ENCODE data around the gene NRXN3. TPM values are rescaled to one million over a fixed set of nuclear protein-coding genes. Genes with fewer than 3 reads are reported as not detected.

NRXN3 gene
- total and polyA plus RNA-seq, 2 donors (not counting 1 experiment from before 2014, with no cell fraction given), result not detected

DNA sequence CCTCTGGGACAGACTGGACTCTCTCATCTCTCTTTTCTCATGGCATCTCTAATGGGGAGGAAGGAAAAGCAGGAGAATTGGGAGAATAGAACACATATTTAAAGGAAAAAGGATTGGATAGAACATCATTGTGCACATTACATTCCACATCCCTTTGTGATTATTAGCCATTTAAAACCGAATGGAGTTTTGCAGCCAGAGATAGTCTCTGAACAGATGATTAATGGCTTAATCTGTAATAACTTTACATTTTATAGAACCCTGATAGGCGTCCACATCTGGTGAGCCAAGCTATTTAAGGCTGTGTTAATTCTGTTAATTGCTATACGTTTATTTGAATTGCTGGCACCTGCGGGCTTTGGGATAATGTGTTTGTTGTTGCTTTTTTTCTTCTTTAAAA, 487.3 kb downstream of the NRXN3 start:
- H2AFZ ChIP-seq (ENCODE audit: insufficient read depth, low read depth, low read length, poor library complexity, severe bottlenecking), result no peak overlapping the region
- no peak for DNase-seq
- H3K4me1 ChIP-seq (ENCODE audit: control insufficient read depth in 2 of 2, insufficient read depth in 2 of 2, low read length in 2 of 2), result no peaks in the 10 kb centered on the region
- H3K27ac ChIP-seq (ENCODE audit: low read length in 2 of 2), result no peak overlapping the region
- H3K27me3 ChIP-seq (replicated peaks in 1 of 4; ENCODE audit: control extremely low read depth in 1 of 4, control insufficient read depth in 3 of 4, insufficient read depth in 4 of 4, low read length in 3 of 4), result no peaks in the 10 kb centered on the region
- ATAC-seq (ENCODE audit: low read depth), result no peak
- no peaks in the 10 kb centered on the region for H4K20me1 ChIP-seq (ENCODE audit: control insufficient read depth, insufficient read depth, low read length, poor library complexity, severe bottlenecking)
- H3K4me2 ChIP-seq (replicated peaks; ENCODE audit: low read depth, low read length, poor library complexity, severe bottlenecking), result no peak overlapping the region
- POLR2A ChIA-PET, result no interaction called here
- intact Hi-C loops (cut with micrococcal nuclease), result no loop called here
- H3K4me3 ChIP-seq (ENCODE audit: control extremely low read depth in 1 of 5, extremely low read depth in 1 of 5, insufficient read depth in 1 of 5, low read depth in 2 of 5, low read length in 4 of 5), result no peak overlapping the region
- H3K9me3 Mint-ChIP-seq (ENCODE audit: insufficient read depth), result no peaks in the 10 kb centered on the region
- H3K27me3 Mint-ChIP-seq, result peaks cover 7% of the 10 kb centered on the region
- no CpG with 5 or more reads among the region's 4 CpGs for WGBS (ENCODE audit: insufficient coverage)
- H3K4me1 Mint-ChIP-seq, result no peaks in the 10 kb centered on the region
- no peak overlapping the region for H3K27ac Mint-ChIP-seq
- CTCF ChIA-PET, result no interaction called here
- no peaks in the 10 kb centered on the region for H3K9me3 ChIP-seq (ENCODE audit: control extremely low read depth in 1 of 3, control insufficient read depth in 2 of 3, insufficient read depth in 1 of 3, low read length in 2 of 3)
- no peaks in the 10 kb centered on the region for H3K36me3 ChIP-seq (replicated peaks in 1 of 2; ENCODE audit: control extremely low read depth in 1 of 2, control insufficient read depth in 1 of 2, extremely low read depth in 1 of 2, insufficient read depth in 2 of 2, low read length in 1 of 2)
- TF ChIP-seq, protein P1, sequence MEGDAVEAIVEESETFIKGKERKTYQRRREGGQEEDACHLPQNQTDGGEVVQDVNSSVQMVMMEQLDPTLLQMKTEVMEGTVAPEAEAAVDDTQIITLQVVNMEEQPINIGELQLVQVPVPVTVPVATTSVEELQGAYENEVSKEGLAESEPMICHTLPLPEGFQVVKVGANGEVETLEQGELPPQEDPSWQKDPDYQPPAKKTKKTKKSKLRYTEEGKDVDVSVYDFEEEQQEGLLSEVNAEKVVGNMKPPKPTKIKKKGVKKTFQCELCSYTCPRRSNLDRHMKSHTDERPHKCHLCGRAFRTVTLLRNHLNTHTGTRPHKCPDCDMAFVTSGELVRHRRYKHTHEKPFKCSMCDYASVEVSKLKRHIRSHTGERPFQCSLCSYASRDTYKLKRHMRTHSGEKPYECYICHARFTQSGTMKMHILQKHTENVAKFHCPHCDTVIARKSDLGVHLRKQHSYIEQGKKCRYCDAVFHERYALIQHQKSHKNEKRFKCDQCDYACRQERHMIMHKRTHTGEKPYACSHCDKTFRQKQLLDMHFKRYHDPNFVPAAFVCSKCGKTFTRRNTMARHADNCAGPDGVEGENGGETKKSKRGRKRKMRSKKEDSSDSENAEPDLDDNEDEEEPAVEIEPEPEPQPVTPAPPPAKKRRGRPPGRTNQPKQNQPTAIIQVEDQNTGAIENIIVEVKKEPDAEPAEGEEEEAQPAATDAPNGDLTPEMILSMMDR (IDR thresholded peaks at IDR 0.05), result no peak
- TF ChIP-seq EZH2 (IDR thresholded peaks at IDR 0.05; ENCODE audit: borderline replicate concordance, insufficient read depth, low read depth, low read length, poor library complexity, severe bottlenecking), result no peak
- no peak overlapping the region for H3K9ac ChIP-seq (ENCODE audit: low read length)
- H3K79me2 ChIP-seq (ENCODE audit: control insufficient read depth, insufficient read depth, low read length), result no peaks in the 10 kb centered on the region
- no peak overlapping the region for H3K4me3 Mint-ChIP-seq

DNA sequence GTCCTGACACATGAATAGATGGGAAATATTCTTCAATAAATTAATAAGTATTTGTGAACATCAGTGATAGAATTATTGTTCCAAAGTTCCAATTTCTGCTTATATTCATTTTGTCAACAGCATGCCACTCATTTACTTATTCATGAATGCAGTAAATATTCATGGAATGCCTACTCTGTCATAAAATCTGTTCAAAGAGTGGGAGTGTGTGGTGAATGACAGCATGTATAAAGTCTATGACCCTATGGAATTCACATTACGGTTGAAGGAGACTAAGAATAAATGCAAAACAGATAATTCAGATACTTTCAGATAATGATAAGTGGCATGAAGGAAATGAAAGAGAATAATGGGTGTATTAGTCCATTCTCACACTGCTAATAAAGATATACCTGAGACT, 494.7 kb downstream of the NRXN3 start:
- Mint-ChIP-seq H3K4me3 (no peak overlapping the region), H3K4me1 (no peaks in the 10 kb centered on the region), H3K27ac (no peak overlapping the region), H3K27me3 (no peaks in the 10 kb centered on the region), H3K9me3 (ENCODE audit: insufficient read depth) (no peaks in the 10 kb centered on the region)
- Histone ChIP-seq H3K9ac (ENCODE audit: low read length) (no peak overlapping the region), H3K4me3 (ENCODE audit: control extremely low read depth in 1 of 5, extremely low read depth in 1 of 5, insufficient read depth in 1 of 5, low read depth in 2 of 5, low read length in 4 of 5) (no peak overlapping the region), H3K4me1 (ENCODE audit: control insufficient read depth in 2 of 2, insufficient read depth in 2 of 2, low read length in 2 of 2) (no peaks in the 10 kb centered on the region), H3K36me3 (replicated peaks in 1 of 2; ENCODE audit: control extremely low read depth in 1 of 2, control insufficient read depth in 1 of 2, extremely low read depth in 1 of 2, insufficient read depth in 2 of 2, low read length in 1 of 2) (no peaks in the 10 kb centered on the region), H3K27me3 (replicated peaks in 1 of 4; ENCODE audit: control extremely low read depth in 1 of 4, control insufficient read depth in 3 of 4, insufficient read depth in 4 of 4, low read length in 3 of 4) (no peaks in the 10 kb centered on the region), H4K20me1 (ENCODE audit: control insufficient read depth, insufficient read depth, low read length, poor library complexity, severe bottlenecking) (no peaks in the 10 kb centered on the region), H3K79me2 (ENCODE audit: control insufficient read depth, insufficient read depth, low read length) (no peaks in the 10 kb centered on the region), H3K27ac (ENCODE audit: low read length in 2 of 2) (no peak overlapping the region), H3K9me3 (ENCODE audit: control extremely low read depth in 1 of 3, control insufficient read depth in 2 of 3, insufficient read depth in 1 of 3, low read length in 2 of 3) (no peaks in the 10 kb centered on the region), H2AFZ (ENCODE audit: insufficient read depth, low read depth, low read length, poor library complexity, severe bottlenecking) (no peak overlapping the region), H3K4me2 (replicated peaks; ENCODE audit: low read depth, low read length, poor library complexity, severe bottlenecking) (no peak overlapping the region)
- POLR2A ChIA-PET, result no interaction called here
- TF ChIP-seq EZH2 (IDR thresholded peaks at IDR 0.05; ENCODE audit: borderline replicate concordance, insufficient read depth, low read depth, low read length, poor library complexity, severe bottlenecking), result no peak
- TF ChIP-seq, protein P1 (IDR thresholded peaks at IDR 0.05), result no peak
- CTCF ChIA-PET, result interaction anchor here (1.1 kb wide), 1 partner anchor 11 kb away, joined by 4 read pairs; no protein-coding TSS in a partner anchor
- no peak for ATAC-seq (ENCODE audit: low read depth)
- WGBS (ENCODE audit: insufficient coverage), result no CpG with 5 or more reads among the region's 1 CpG
- DNase-seq, result no peak
- intact Hi-C loops (cut with micrococcal nuclease), result no loop called here
